Right lobe of liver (tissue), 4 donors: ENCODE measurements around the gene APOB.

Source experiments
- POLR2A ChIP-seq: fragments of 450-650 bp; IDR thresholded peaks from one replicate; pipeline ENCODE4 v1.6.1; 2017; ENCODE audit warnings: antibody characterized with exemption, mild to moderate bottlenecking
- TF ChIP-seq, protein P1 (sequence below), 4 donors: fragments of 200-600 bp in 3 of 4; fragments of 450-650 bp in 1 of 4; IDR thresholded peaks; one replicate each; pipeline versions ENCODE4 v1.5.1 to v1.8.0; 2016 to 2022; ENCODE audit warnings: antibody characterized with exemption in 4 of 4, mild to moderate bottlenecking in 2 of 4
- donor health status: DM: no; HTN: no; CAD: no.
- donor health status: DM: no; HTN: no; CAD: no.
- donor health status: DM: no; HTN: yes; CAD: no.

DNA sequence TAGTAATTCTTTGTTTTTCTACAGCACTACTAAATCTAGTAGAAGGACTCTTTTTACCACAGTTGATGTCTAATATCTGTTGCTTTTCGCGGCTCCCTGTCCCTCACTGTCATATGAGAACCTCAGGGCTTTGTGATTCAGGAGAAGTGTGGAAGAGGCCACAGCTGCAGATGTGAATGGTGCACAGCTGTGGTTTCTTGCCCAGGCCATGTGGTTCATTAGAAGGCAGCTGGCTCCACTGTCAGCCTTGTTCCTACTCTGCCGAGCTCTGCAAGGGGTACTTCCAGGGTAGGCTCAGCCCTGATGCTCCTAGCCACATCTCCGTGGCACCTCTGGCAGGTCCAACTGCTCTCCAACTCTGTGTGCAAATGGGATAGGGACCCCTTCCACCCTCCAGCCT, 83.9 kb downstream of the APOB start:
- TF ChIP-seq, protein P1, sequence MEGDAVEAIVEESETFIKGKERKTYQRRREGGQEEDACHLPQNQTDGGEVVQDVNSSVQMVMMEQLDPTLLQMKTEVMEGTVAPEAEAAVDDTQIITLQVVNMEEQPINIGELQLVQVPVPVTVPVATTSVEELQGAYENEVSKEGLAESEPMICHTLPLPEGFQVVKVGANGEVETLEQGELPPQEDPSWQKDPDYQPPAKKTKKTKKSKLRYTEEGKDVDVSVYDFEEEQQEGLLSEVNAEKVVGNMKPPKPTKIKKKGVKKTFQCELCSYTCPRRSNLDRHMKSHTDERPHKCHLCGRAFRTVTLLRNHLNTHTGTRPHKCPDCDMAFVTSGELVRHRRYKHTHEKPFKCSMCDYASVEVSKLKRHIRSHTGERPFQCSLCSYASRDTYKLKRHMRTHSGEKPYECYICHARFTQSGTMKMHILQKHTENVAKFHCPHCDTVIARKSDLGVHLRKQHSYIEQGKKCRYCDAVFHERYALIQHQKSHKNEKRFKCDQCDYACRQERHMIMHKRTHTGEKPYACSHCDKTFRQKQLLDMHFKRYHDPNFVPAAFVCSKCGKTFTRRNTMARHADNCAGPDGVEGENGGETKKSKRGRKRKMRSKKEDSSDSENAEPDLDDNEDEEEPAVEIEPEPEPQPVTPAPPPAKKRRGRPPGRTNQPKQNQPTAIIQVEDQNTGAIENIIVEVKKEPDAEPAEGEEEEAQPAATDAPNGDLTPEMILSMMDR (IDR thresholded peaks at IDR 0.05) = no peak
- TF ChIP-seq POLR2A = no peak
